B cell (primary cell): ENCODE results near the gene KCNS1. TPM values are rescaled to one million over a fixed set of nuclear protein-coding genes. Genes with fewer than 3 reads are reported as not detected.

Source experiments
- ATAC-seq: fragments of 200-7000 bp; cut with Tn5 transposase; one replicate; pipeline ENCODE4 v1.10.0; 2021; ENCODE audit warnings: low read depth, mild to moderate bottlenecking, moderate number of reproducible peaks, moderate library complexity
- CTCF ChIA-PET: fragments of 350-600 bp; sonication (Branson Sonifier 250); formaldehyde crosslinking; loops from one replicate; lab custom pipeline; 2021; ENCODE audit warnings: antibody characterized with exemption, inconsistent platforms; lab: Charles Lee
- POLR2A ChIA-PET: fragments of 350-600 bp; sonication (Branson Sonifier 250); formaldehyde crosslinking; loops from one replicate; lab custom pipeline; 2021; ENCODE audit warnings: antibody characterized with exemption; lab: Charles Lee
- DNase-seq: peaks from one replicate; pipeline ENCODE4 v3.0.0; 2013
- H2AFZ ChIP-seq: 2 replicates; pipeline ENCODE4 v1.6.1; 2012; ENCODE audit warnings: mild to moderate bottlenecking, low read depth, low read length; ENCODE audit not compliant: insufficient read depth, poor library complexity, severe bottlenecking
- H3K27ac ChIP-seq, 2 donors: 1 replicate in 1 of 2; 2 replicates in 1 of 2; pipeline ENCODE4 v1.5.1; 2012 to 2013; ENCODE audit warnings: low read length in 2 of 2, mild to moderate bottlenecking in 2 of 2, moderate library complexity in 1 of 2
- H3K27me3 ChIP-seq, 4 experiments: fragments of 200-600 bp in 1 of 4; sonication (generic) in 1 of 4; replicated peaks in 1 of 4; 1 replicate in 2 of 4; 2 replicates in 2 of 4; pipeline versions ENCODE4 v1.6.1 to v1.7.0; 2013 to 2016; ENCODE audit warnings: low read length in 3 of 4, mild to moderate bottlenecking in 2 of 4, mixed read lengths in 1 of 4, moderate library complexity in 1 of 4; ENCODE audit not compliant: insufficient read depth in 4 of 4, control insufficient read depth in 3 of 4; ENCODE audit errors: control extremely low read depth in 1 of 4
- H3K36me3 ChIP-seq, 2 experiments: replicated peaks in 1 of 2; 1 replicate in 1 of 2; 2 replicates in 1 of 2; pipeline versions ENCODE4 v1.6.1 to v1.7.1; 2013; ENCODE audit warnings: low read length in 1 of 2; ENCODE audit not compliant: insufficient read depth in 2 of 2, control insufficient read depth in 1 of 2; ENCODE audit errors: control extremely low read depth in 1 of 2, extremely low read depth in 1 of 2
- H3K4me1 ChIP-seq, 2 donors: fragments of 200-600 bp in 1 of 2; sonication (generic) in 1 of 2; 1 replicate in 1 of 2; 2 replicates in 1 of 2; pipeline versions ENCODE4 v1.5.1 to v1.6.1; 2013 to 2017; ENCODE audit warnings: low read length in 2 of 2; ENCODE audit not compliant: control insufficient read depth in 2 of 2, insufficient read depth in 2 of 2
- H3K4me2 ChIP-seq: replicated peaks from 2 replicates; pipeline ENCODE3; 2012; ENCODE audit warnings: mild to moderate bottlenecking, low read depth, low read length; ENCODE audit not compliant: poor library complexity, severe bottlenecking
- H3K4me3 ChIP-seq, 5 experiments: fragments of 200-600 bp in 1 of 5; sonication (generic) in 1 of 5; 1 replicate in 3 of 5; 2 replicates in 2 of 5; pipeline versions ENCODE4 v1.5.1 to v1.7.0; 2011 to 2016; ENCODE audit warnings: low read length in 4 of 5, mild to moderate bottlenecking in 4 of 5, low read depth in 2 of 5, control low read depth in 1 of 5, moderate library complexity in 1 of 5; ENCODE audit not compliant: insufficient read depth in 1 of 5; ENCODE audit errors: control extremely low read depth in 1 of 5, extremely low read depth in 1 of 5
- H3K79me2 ChIP-seq: fragments of 200-600 bp; sonication (generic); one replicate; pipeline ENCODE4 v1.6.0; 2016; ENCODE audit warnings: low read length; ENCODE audit not compliant: control insufficient read depth, insufficient read depth
- H3K9ac ChIP-seq: fragments of 200-600 bp; sonication (generic); 2 replicates; pipeline ENCODE4 v1.6.1; 2017; ENCODE audit warnings: mild to moderate bottlenecking, low read length, moderate library complexity
- H3K9me3 ChIP-seq, 3 donors: one replicate each; pipeline versions ENCODE4 v1.6.1 to v1.7.1; 2013; ENCODE audit warnings: low read length in 2 of 3; ENCODE audit not compliant: control insufficient read depth in 2 of 3, insufficient read depth in 1 of 3; ENCODE audit errors: control extremely low read depth in 1 of 3
- H4K20me1 ChIP-seq: 2 replicates; pipeline ENCODE4 v1.6.0; 2012; ENCODE audit warnings: mild to moderate bottlenecking, low read length; ENCODE audit not compliant: insufficient read depth, control insufficient read depth, poor library complexity, severe bottlenecking
- H3K27ac Mint-ChIP-seq: one replicate; pipeline ENCODE4 v1.8.0; 2021; ENCODE audit warnings: mixed read lengths
- H3K27me3 Mint-ChIP-seq: one replicate; pipeline ENCODE4 v1.8.0; 2021; ENCODE audit warnings: mixed read lengths
- H3K4me1 Mint-ChIP-seq: one replicate; pipeline ENCODE4 v1.8.0; 2021; ENCODE audit warnings: mixed read lengths
- H3K4me3 Mint-ChIP-seq: one replicate; pipeline ENCODE4 v1.8.0; 2021; ENCODE audit warnings: mixed read lengths
- H3K9me3 Mint-ChIP-seq: one replicate; pipeline ENCODE4 v1.8.0; 2022; ENCODE audit warnings: mixed read lengths; ENCODE audit not compliant: insufficient read depth
- CTCF ChIP-seq: fragments of 200-600 bp; IDR thresholded peaks from one replicate; pipeline ENCODE4 v1.8.0; 2022; ENCODE audit warnings: antibody characterized with exemption, mild to moderate bottlenecking
- EZH2 ChIP-seq: IDR thresholded peaks from 2 replicates; pipeline ENCODE4 v1.6.1; 2012; ENCODE audit warnings: borderline replicate concordance, low read depth, mild to moderate bottlenecking, moderate library complexity, low read length; ENCODE audit not compliant: insufficient read depth, poor library complexity, severe bottlenecking
- WGBS: methylation state at CpG from one replicate; pipeline ENCODE4 v1.1.5; 2013; ENCODE audit warnings: missing lambda C conversion rate; ENCODE audit not compliant: insufficient coverage; 5-methylcytosine and 5-hydroxymethylcytosine counted together
- intact Hi-C: fragments of 100-400 bp; cut with micrococcal nuclease; formaldehyde crosslinking; loops from one replicate; pipeline ENCODE4 v1.10.0; 2022
- polyA plus RNA-seq: library from polyadenylated mRNA; depleted of rRNA; stranded (reverse); fragments of >200 nt; gene quantifications from 2 replicates; pipeline ENCODE4 v1.2.3, GENCODE V29; 2012
- total RNA-seq, 2 donors: library from RNA; stranded (reverse); fragments of 120-200 nt in 1 of 2; gene quantifications; 1 replicate in 1 of 2; 2 replicates in 1 of 2; pipeline versions ENCODE4 v1.2.3 to v1.2.4, GENCODE V29; 2013 to 2022

Gene KCNS1
- total and polyA plus RNA-seq, 2 donors (not counting 1 experiment from before 2014, with no cell fraction given), result 0.04 TPM; not detected in 1

GRCh38 chr20:45097485-45098102 is 3.3 kb downstream of the KCNS1 start:
- Histone ChIP-seq H3K27me3 (peaks cover 0 to 50% (median 31%) of the 10 kb centered on the region in 4 experiments), H3K4me1 (peaks cover 22 to 23% of the 10 kb centered on the region in 2 donors), H4K20me1 (no peaks in the 10 kb centered on the region), H3K9ac (peak overlapping the region; percentile 44), H3K27ac (no peak overlapping the region), H3K36me3 (no peaks in the 10 kb centered on the region), H3K9me3 (peaks cover 0 to 8% (median 0%) of the 10 kb centered on the region in 3 donors), H3K4me2 (peak overlapping the region; percentile 78), H3K4me3 (peak overlapping the region in 3 of 5 experiments; percentile 33 to 41 (median 40)), H3K79me2 (no peaks in the 10 kb centered on the region), H2AFZ (peak overlapping the region; percentile 5)
- ChIA-PET POLR2A (no interaction called here), CTCF (interaction anchor here (1.0 to 7.5 kb wide), 17 partner anchors 8 to 673 kb away, joined by 3 to 134 read pairs (median 6); no protein-coding TSS in a partner anchor)
- TF ChIP-seq CTCF, result peak; percentile 63
- TF ChIP-seq EZH2, result no peak
- intact Hi-C loops, result loop anchor here (1.0 to 5.0 kb wide), 3 partner anchors 187 to 674 kb away; partner anchors contain the start of genes KCNK15 and PABPC1L
- ATAC-seq (peak; percentile 68), DNase-seq (peak; percentile 75)
- H3K4me3 Mint-ChIP-seq, result peak overlapping the region; percentile 83
- H3K4me1 Mint-ChIP-seq, result peaks cover 18% of the 10 kb centered on the region
- WGBS, result 28% methylated on average over 56 of the region's 56 CpGs
- no peaks in the 10 kb centered on the region for H3K9me3 Mint-ChIP-seq
- peaks cover 41% of the 10 kb centered on the region for H3K27me3 Mint-ChIP-seq
- peak overlapping the region; percentile 20 for H3K27ac Mint-ChIP-seq

- POLR2A ChIA-PET, result no interaction called here
Measured at GRCh38 chr20:45096781-45097180, 4.1 kb downstream of the KCNS1 start.

More at GRCh38 chr20:45096781-45097180, 4.1 kb downstream of the KCNS1 start:
- no peak overlapping the region for H3K4me3 Mint-ChIP-seq
- DNase-seq (no peak), ATAC-seq (no peak)
- CTCF ChIA-PET, result interaction anchor here (0.9 to 7.5 kb wide), 33 partner anchors 9 to 675 kb away, joined by 3 to 134 read pairs (median 7); partner anchors contain the start of gene WFDC5
- H4K20me1 ChIP-seq, result no peaks in the 10 kb centered on the region
- H3K36me3 ChIP-seq, result no peaks in the 10 kb centered on the region
- TF ChIP-seq CTCF (no peak), EZH2 (no peak)
- no peak overlapping the region for H3K4me2 ChIP-seq
- H3K9me3 Mint-ChIP-seq, result no peaks in the 10 kb centered on the region
- peaks cover 0 to 50% (median 31%) of the 10 kb centered on the region in 4 experiments for H3K27me3 ChIP-seq
- no peak overlapping the region for H3K27ac ChIP-seq
- H3K4me1 Mint-ChIP-seq, result peaks cover 18% of the 10 kb centered on the region
- no peak overlapping the region for H3K27ac Mint-ChIP-seq
- no peak overlapping the region for H2AFZ ChIP-seq
- H3K4me3 ChIP-seq, result no peak overlapping the region
- 94% methylated on average over 8 of the region's 9 CpGs for WGBS
- no peaks in the 10 kb centered on the region for H3K79me2 ChIP-seq
- H3K9ac ChIP-seq, result no peak overlapping the region
- peaks cover 22 to 23% of the 10 kb centered on the region in 2 donors for H3K4me1 ChIP-seq
- H3K27me3 Mint-ChIP-seq, result peaks cover 36% of the 10 kb centered on the region
- intact Hi-C loops, result loop anchor here (1.0 to 5.0 kb wide), 5 partner anchors 52 to 675 kb away; partner anchors contain the start of genes KCNK15 and PABPC1L
- H3K9me3 ChIP-seq, result peaks cover 0 to 8% (median 0%) of the 10 kb centered on the region in 3 donors
